Fibroblast of lung (primary cell): ENCODE data around the gene CCDC12. TPM values are rescaled to one million over a fixed set of nuclear protein-coding genes. Genes with fewer than 3 reads are reported as not detected.
A peak's percentile ranks its signal among the peaks of the same experiment; 100 is the strongest.

ENCODE experiments used
- DNase-seq, 2 donors: peaks; one replicate each; pipeline versions ENCODE4 v3.0.0 to v3.0.0-alpha.2; 2010; ENCODE audit warnings: low read depth in 2 of 2
- H2AFZ ChIP-seq: 2 replicates; pipeline ENCODE4 v1.5.1; 2012; ENCODE audit warnings: low read length, control low read depth, inconsistent platforms
- H3K27ac ChIP-seq: 2 replicates; pipeline ENCODE4 v1.5.1; 2011; ENCODE audit warnings: low read length, control low read depth; ENCODE audit not compliant: insufficient read depth
- H3K27me3 ChIP-seq: 2 replicates; pipeline ENCODE4 v1.5.1; 2011; ENCODE audit warnings: mild to moderate bottlenecking, low read length; ENCODE audit not compliant: control insufficient read depth, insufficient read depth
- H3K36me3 ChIP-seq: 2 replicates; pipeline ENCODE4 v1.5.1; 2011; ENCODE audit warnings: low read length; ENCODE audit not compliant: control insufficient read depth, insufficient read depth
- H3K4me1 ChIP-seq: 2 replicates; pipeline ENCODE4 v1.5.1; 2011; ENCODE audit warnings: low read length; ENCODE audit not compliant: control insufficient read depth, insufficient read depth; ENCODE audit errors: extremely low read depth
- H3K4me2 ChIP-seq: 2 replicates; pipeline ENCODE4 v1.5.1; 2011; ENCODE audit warnings: low read length, control low read depth; ENCODE audit not compliant: insufficient read depth; ENCODE audit errors: extremely low read depth
- H3K4me3 ChIP-seq, 4 experiments: fragments of 200-600 bp in 1 of 4; sonication (generic) in 1 of 4; replicated peaks in 1 of 4; 2 replicates each; pipeline ENCODE4 v1.5.1; 2011 to 2016; ENCODE audit warnings: low read length in 4 of 4, low read depth in 3 of 4, mild to moderate bottlenecking in 3 of 4, control low read depth in 2 of 4, inconsistent platforms in 1 of 4, mixed read lengths in 1 of 4; ENCODE audit not compliant: insufficient read depth in 1 of 4; ENCODE audit errors: control extremely low read depth in 1 of 4
- H3K79me2 ChIP-seq: 2 replicates; pipeline ENCODE4 v1.5.1; 2012; ENCODE audit warnings: mild to moderate bottlenecking, low read length, inconsistent platforms; ENCODE audit not compliant: control insufficient read depth, insufficient read depth
- H3K9ac ChIP-seq: 2 replicates; pipeline ENCODE4 v1.5.1; 2011; ENCODE audit warnings: mild to moderate bottlenecking, low read length, control low read depth; ENCODE audit not compliant: insufficient read depth
- H3K9me3 ChIP-seq: 2 replicates; pipeline ENCODE4 v1.5.1; 2012; ENCODE audit warnings: low read depth, low read length; ENCODE audit not compliant: control insufficient read depth, insufficient read depth
- H4K20me1 ChIP-seq: 2 replicates; pipeline ENCODE4 v1.5.1; 2011; ENCODE audit warnings: low read length; ENCODE audit not compliant: control insufficient read depth, insufficient read depth; ENCODE audit errors: extremely low read depth
- EZH2 ChIP-seq: IDR thresholded peaks from 2 replicates; pipeline ENCODE4 v1.5.1; 2012; ENCODE audit warnings: low read length, control low read depth, mild to moderate bottlenecking; ENCODE audit errors: missing control alignments
- polyA plus RNA-seq, 2 donors: library from polyadenylated mRNA; depleted of rRNA in 1 of 2; stranded (reverse) in 1 of 2; unstranded in 1 of 2; fragments of >200 nt; gene quantifications; 2 replicates each; pipeline ENCODE4 v1.2.1, GENCODE V29; 2011 to 2012; ENCODE audit warnings: missing spikeins in 1 of 2
- total RNA-seq: library from RNA; depleted of rRNA; stranded (reverse); fragments of >200 nt; gene quantifications from 2 replicates; pipeline ENCODE4 v1.2.1, GENCODE V29; 2014
- TF ChIP-seq, protein P1 (sequence below), 2 donors: IDR thresholded peaks in 1 of 2; conservative IDR thresholded peaks in 1 of 2; 1 replicate in 1 of 2; 2 replicates in 1 of 2; pipeline ENCODE4 v1.5.1; 2011 to 2012; ENCODE audit warnings: low read length in 2 of 2, control low read depth in 1 of 2, inconsistent platforms in 1 of 2, low read depth in 1 of 2, mild to moderate bottlenecking in 1 of 2

Gene CCDC12
- total and polyA plus RNA-seq, 2 donors (not counting 1 experiment from before 2014, with no cell fraction given) = 28.0 to 29.2 TPM

DNA sequence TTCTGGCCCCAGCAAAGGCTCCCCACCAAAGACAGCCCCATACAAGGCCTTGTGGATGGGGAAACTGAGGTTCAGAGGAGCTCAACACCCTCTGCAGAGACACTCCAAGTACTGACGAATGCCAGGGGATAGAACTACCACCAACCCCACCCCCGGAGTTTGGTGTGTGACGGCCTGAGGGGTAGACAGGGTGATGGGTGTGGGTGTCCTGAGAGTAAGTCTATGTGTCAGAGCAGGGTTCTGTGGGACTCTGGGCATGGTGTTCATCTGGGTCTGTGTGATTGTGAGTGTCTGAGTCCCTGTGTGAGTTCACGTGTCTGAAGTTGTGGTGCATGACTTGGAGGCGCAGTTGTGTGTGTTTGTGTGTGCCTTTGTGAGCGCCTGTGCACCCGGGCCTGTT, 91.6 kb downstream of the CCDC12 start:
- Histone ChIP-seq H3K27ac (no peak overlapping the region), H3K4me1 (no peaks in the 10 kb centered on the region), H3K27me3 (peaks cover 49% of the 10 kb centered on the region), H3K9ac (no peak overlapping the region), H3K4me3 (no peak overlapping the region), H3K79me2 (no peaks in the 10 kb centered on the region), H2AFZ (no peak overlapping the region), H3K36me3 (no peaks in the 10 kb centered on the region), H3K4me2 (no peak overlapping the region), H4K20me1 (no peaks in the 10 kb centered on the region), H3K9me3 (no peaks in the 10 kb centered on the region)
- no peak for DNase-seq
- TF ChIP-seq, protein P1, sequence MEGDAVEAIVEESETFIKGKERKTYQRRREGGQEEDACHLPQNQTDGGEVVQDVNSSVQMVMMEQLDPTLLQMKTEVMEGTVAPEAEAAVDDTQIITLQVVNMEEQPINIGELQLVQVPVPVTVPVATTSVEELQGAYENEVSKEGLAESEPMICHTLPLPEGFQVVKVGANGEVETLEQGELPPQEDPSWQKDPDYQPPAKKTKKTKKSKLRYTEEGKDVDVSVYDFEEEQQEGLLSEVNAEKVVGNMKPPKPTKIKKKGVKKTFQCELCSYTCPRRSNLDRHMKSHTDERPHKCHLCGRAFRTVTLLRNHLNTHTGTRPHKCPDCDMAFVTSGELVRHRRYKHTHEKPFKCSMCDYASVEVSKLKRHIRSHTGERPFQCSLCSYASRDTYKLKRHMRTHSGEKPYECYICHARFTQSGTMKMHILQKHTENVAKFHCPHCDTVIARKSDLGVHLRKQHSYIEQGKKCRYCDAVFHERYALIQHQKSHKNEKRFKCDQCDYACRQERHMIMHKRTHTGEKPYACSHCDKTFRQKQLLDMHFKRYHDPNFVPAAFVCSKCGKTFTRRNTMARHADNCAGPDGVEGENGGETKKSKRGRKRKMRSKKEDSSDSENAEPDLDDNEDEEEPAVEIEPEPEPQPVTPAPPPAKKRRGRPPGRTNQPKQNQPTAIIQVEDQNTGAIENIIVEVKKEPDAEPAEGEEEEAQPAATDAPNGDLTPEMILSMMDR (conservative IDR thresholded peaks at IDR 0.05 in 1 of 2, IDR thresholded peaks at IDR 0.05 in 1 of 2; ENCODE audit: low read depth in 1 of 2, low read length in 2 of 2) = no peak
- TF ChIP-seq EZH2 = no peak

DNA sequence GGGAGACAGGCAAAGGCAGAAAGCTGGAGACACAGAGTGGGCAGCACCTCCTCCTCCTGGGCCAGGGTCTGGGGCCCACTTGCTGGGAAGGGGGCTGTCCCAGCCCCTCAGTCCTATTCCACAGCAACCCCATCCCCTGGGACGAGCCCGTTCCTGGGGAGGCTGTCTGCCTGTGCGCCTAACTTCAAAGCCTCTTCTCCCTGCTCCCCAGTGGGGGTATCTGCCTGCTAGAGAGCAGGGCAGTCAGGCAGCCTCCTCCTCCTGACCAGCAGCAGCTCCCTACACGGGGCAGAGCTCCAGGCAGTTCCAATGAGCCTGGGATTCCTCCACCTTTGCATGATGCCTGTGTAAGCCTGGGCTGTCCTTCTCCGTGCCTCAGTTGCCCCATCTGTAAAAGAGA, 92.1 kb downstream of the CCDC12 start:
- Histone ChIP-seq H3K27ac (no peak overlapping the region), H3K9ac (no peak overlapping the region), H2AFZ (no peak overlapping the region), H3K4me2 (no peak overlapping the region), H3K27me3 (peaks cover 52% of the 10 kb centered on the region), H3K9me3 (no peaks in the 10 kb centered on the region), H3K36me3 (no peaks in the 10 kb centered on the region), H3K4me3 (no peak overlapping the region), H3K4me1 (no peaks in the 10 kb centered on the region), H4K20me1 (no peaks in the 10 kb centered on the region), H3K79me2 (no peaks in the 10 kb centered on the region)
- TF ChIP-seq EZH2 = no peak
- TF ChIP-seq, protein P1 (conservative IDR thresholded peaks at IDR 0.05 in 1 of 2, IDR thresholded peaks at IDR 0.05 in 1 of 2; ENCODE audit: low read depth in 1 of 2, low read length in 2 of 2) = no peak
- DNase-seq = no peak

GRCh38 chr3:46883830-46884185, 92.7 kb downstream of the CCDC12 start:
- no peak overlapping the region for H3K4me2 ChIP-seq
- no peak for DNase-seq
- H3K4me1 ChIP-seq = no peaks in the 10 kb centered on the region
- TF ChIP-seq EZH2 = peak; percentile 85
- TF ChIP-seq, protein P1 (conservative IDR thresholded peaks at IDR 0.05 in 1 of 2, IDR thresholded peaks at IDR 0.05 in 1 of 2; ENCODE audit: low read depth in 1 of 2, low read length in 2 of 2) = no peak
- H4K20me1 ChIP-seq = no peaks in the 10 kb centered on the region
- peaks cover 52% of the 10 kb centered on the region for H3K27me3 ChIP-seq
- peak overlapping the region in 1 of 4 experiments; percentile 23 for H3K4me3 ChIP-seq
- no peaks in the 10 kb centered on the region for H3K9me3 ChIP-seq
- no peaks in the 10 kb centered on the region for H3K79me2 ChIP-seq
- H3K27ac ChIP-seq = no peak overlapping the region
- no peaks in the 10 kb centered on the region for H3K36me3 ChIP-seq
- H3K9ac ChIP-seq = no peak overlapping the region
- no peak overlapping the region for H2AFZ ChIP-seq
